HG02610 (cell line): ENCODE measurements around the gene SEMA5B.

Experiments
- ATAC-seq: cut with Tn5 transposase; IDR thresholded peaks from one replicate; pipeline ENCODE4 v1.9.1; 2021; ENCODE audit warnings: mild to moderate bottlenecking, moderate library complexity; ENCODE audit not compliant: unreplicated experiment

Gene SEMA5B

DNA sequence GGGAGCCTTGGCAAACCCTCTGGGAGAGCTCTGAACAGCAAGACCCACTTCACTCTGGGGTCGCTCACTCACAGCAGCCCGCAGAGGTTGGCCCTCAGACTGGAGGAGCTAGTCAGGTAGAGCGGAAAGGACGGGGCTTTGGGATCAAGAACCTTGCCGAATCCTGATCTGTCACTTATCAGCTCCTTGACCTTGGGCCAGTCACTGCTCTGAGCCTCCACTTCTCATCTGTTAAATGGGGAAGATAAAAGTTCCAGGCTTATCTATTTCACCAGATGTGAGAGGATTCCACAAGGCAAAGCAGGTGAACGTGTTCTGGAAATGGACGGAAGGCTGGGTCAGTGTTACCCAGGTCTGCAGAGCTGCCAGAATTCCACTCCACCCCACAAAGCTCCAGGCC lies 29.4 kb downstream of the SEMA5B start:
- no peak for ATAC-seq

- ATAC-seq = no peak
Measured at GRCh38 chr3:122996038-122996580, 31.5 kb downstream of the SEMA5B start.

- no peak for ATAC-seq
Measured at GRCh38 chr3:122994954-122995353, 32.6 kb downstream of the SEMA5B start.

DNA sequence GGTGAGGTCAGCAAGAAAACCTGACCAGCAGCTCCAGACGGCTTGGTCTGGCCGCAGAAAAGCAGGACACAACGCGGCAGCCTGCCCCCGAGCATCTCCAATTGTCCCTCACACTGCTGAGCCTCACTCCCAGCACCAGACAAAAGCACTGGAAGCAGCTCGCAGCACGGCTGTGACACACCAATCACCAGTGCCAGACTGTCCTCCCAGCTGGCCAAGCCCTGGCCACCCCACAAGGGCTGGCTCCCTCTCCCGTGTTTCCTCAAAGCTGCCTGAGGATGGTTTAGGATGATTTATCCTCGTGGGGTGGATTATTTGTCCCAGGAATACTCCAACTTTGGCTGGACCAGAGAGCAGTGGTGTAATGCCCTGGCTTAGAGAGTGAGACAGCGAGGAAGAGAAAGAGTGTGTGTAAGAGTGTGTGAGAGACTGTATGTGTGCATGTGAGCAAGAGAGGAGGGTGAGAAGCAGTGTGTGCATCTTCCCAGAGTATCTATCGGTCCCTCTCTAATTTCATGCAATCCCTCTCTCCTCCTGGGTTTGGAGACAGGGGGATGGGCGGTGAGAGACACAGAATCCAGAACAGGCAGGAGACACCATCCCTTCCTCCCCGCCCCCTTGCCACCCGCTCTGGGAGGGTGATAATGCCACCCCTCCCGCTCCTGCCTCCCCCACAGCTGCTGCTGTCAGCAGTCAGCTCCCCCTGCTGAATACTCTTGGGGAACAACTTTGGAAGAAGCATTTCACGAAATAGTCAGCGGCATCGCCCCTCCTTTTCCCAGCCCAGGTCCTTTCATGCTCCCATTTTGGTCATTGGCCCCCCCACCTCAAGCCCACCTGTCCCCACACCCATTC lies 34.2 kb downstream of the SEMA5B start:
- ATAC-seq = no peak

- ATAC-seq = no peak
Measured at GRCh38 chr3:122992676-122993075, 34.9 kb downstream of the SEMA5B start.

- ATAC-seq = no peak
Measured at GRCh38 chr3:122992133-122992532, 35.4 kb downstream of the SEMA5B start.

DNA sequence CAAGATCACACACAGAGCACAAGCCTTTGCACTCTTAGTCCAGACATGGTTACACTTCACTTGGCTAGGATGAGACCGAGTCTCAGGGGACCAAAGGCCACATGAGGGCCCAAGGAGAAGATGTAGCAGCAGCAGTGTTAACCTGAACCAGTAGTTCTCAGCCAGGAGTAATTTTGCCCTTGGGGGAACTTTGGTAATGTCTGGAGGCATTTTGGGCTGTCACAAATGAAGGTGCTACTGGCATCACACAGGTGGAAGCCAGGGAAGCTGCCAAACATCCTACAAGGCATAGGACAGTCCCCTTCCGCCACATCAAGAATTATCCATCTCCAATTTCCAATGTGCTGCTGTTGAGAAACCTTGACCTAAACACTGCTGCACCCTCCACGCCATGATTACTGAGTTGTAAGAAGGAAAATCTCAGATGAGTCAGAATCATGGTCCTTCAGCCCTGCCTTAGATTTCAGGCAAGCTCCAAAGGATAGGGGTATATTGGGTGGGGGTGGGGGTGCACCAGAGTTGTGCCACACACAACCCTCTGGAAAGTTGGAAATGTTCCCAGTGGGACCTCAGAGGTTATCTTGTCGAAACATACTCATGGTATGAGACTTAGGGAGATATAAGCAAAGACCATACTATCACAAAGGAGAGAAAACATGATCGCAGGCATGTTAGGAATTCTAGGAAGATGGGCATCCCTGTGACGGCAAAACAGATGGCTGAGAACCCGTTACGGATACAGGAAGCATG lies 36.2 kb downstream of the SEMA5B start:
- no peak for ATAC-seq

DNA sequence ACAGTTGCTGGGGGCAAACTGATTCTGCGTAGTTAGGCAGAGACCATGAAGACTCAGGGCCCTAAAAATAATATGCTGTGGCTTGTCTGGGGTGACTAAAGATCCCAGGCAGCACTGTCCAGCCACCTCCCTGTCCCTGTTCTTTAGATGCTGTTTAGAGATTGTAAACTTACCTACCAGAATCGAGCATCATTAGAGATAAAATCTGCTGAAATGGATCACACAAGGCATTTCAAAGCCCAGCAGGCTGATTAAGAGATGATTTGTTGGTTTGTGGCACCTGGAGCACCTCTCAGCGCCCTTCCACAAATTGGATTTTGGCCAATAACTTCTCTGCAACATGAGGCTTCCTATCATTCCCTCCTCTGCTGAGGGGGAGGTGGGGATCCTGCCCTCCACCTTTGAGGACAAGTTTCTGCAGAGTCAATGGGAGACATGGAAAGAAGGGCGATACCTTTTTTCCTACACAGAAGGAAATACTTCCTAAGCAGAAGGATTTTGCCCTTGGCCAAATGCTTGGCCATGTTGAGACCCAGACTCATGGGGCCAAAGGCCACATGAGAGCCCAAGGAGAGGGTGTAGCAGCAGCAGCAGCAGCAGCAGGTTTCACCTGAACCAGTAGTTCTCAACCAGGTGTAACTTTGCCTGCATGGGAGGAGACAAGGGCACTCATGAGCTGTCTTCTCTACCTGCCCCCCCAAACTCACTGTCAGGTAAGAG lies 37.5 kb downstream of the SEMA5B start:
- ATAC-seq = no peak

GRCh38 chr3:122988508-122988907 lies 39.1 kb downstream of the SEMA5B start:
- ATAC-seq = no peak

- no peak for ATAC-seq
Measured at GRCh38 chr3:122987736-122988319, 39.7 kb downstream of the SEMA5B start.

GRCh38 chr3:122987231-122987630 lies 40.3 kb downstream of the SEMA5B start:
- ATAC-seq = no peak

DNA sequence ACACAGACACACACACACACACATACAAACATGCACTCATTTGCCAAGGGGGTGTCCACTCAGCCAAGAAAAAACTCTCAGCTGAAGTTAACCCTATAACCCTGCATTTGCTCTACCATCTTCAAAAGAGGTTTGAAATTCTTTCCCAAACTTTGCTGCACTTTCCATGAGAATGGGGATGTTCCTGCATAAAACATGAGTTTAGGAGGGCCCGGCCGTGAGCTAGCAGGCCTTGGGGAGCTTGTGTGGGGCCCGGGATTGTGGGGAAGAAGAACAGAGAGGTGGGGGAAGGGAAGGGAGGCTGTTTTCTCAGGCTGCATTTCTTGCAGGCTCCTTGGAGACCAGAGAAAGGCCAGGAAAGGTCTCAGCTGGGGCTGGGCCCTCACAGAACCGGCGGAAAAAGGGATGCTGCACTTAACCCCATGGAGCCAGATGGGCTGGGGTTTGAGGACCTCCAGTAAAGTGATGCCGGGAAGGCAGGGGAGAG lies 40.8 kb downstream of the SEMA5B start:
- ATAC-seq = no peak

DNA sequence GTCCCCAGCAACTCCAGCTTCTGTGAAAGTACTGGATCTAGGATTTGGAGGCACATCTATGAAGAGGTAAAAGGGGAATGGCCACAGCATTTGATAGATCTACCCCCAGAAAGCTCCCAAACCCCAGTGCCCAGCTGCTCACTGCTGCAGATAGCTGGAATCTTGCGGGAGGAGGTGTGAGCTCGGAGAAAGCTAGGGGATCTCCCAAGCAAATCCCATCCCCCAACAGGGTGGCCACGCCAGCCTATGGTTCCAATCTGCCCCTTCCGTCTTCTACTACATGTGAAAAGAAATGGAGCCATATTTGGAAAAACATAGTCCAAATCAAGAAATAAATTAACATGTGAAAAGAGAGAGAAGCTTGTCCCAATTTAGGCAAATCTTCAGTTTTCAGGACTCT lies 42.0 kb downstream of the SEMA5B start:
- no peak for ATAC-seq

- ATAC-seq = no peak
Measured at GRCh38 chr3:122984650-122985049, 42.9 kb downstream of the SEMA5B start.

GRCh38 chr3:122984007-122984406 lies 43.6 kb downstream of the SEMA5B start:
- no peak for ATAC-seq

- ATAC-seq = no peak
Measured at GRCh38 chr3:122982216-122983185, 45.1 kb downstream of the SEMA5B start.

DNA sequence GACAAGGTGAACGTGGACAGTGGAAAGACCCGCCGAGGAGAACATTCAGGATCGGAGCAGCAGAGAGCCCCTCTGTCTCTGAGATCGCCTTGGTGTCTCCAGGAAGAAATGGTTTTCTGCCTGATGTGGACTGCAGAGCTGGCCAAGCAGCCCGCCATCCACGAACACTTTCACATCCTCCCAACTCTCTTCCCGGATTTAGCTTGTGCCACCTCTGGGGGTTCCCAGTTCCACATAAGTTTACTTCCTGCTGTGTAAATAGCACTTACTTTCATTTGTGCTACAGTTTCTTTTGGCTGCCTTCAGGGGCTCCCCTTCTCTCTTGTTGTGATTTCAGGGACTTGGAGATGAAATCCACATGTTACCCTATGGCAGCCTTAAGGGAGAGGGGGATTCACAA lies 48.4 kb downstream of the SEMA5B start:
- no peak for ATAC-seq

DNA sequence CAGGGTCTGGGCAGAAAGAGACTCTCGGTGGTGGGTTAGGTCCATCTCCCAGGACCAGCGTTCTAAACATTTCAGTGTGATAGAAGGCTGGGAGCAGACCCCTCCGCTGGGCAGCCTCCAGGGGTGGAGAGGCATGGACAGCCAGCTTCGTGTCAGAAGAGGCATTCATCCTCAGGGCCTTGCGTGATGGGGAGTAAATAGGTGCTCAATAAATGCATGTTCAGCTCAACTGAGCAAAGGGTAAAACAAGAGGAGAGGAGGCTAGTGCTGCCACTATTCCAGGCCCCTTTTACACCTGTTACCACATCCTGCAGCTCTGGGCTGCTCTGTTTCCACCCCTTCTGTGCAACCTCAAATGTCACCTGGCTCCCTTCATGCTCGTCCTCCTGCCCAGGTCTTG lies 49.0 kb downstream of the SEMA5B start:
- ATAC-seq = no peak

GRCh38 chr3:122977746-122978466 lies 49.7 kb downstream of the SEMA5B start:
- no peak for ATAC-seq
